Gastrocnemius medialis (tissue), 4 donors: ENCODE data around the gene RPA4. TPM values are rescaled to one million over a fixed set of nuclear protein-coding genes. Genes with fewer than 3 reads are reported as not detected.

ENCODE experiments used
- ATAC-seq, 2 donors: fragments of 150-250 bp; one replicate each; pipeline ENCODE4 v1.9.1; 2016
- DNase-seq, 2 donors: peaks; one replicate each; pipeline ENCODE4 v3.0.0-alpha.2; 2019
- H3K27ac ChIP-seq, 4 donors: fragments of 200-600 bp; sonication (generic); 1 replicate in 1 of 4; 2 replicates in 3 of 4; pipeline ENCODE4 v1.5.1; 2016 to 2018; ENCODE audit warnings: mild to moderate bottlenecking in 2 of 4, moderate library complexity in 1 of 4
- H3K27me3 ChIP-seq, 3 donors: fragments of 200-600 bp; sonication (generic) in 2 of 3; 1 replicate in 1 of 3; 2 replicates in 2 of 3; pipeline versions ENCODE4 v1.5.1 to v1.6.0; 2016 to 2019; ENCODE audit warnings: mild to moderate bottlenecking in 1 of 3, moderate library complexity in 1 of 3
- H3K36me3 ChIP-seq, 2 donors: fragments of 200-600 bp; sonication (generic) in 1 of 2; one replicate each; pipeline ENCODE4 v1.5.1; 2017 to 2018
- H3K4me1 ChIP-seq, 2 donors: fragments of 200-600 bp; sonication (generic) in 1 of 2; one replicate each; pipeline ENCODE4 v1.5.1; 2016 to 2017; ENCODE audit warnings: mild to moderate bottlenecking in 2 of 2
- H3K4me3 ChIP-seq, 4 donors: fragments of 200-600 bp; sonication (generic) in 3 of 4; 1 replicate in 1 of 4; 2 replicates in 3 of 4; pipeline ENCODE4 v1.5.1; 2016 to 2019; ENCODE audit warnings: mild to moderate bottlenecking in 2 of 4
- H3K9me3 ChIP-seq, 3 donors: fragments of 200-600 bp; sonication (generic) in 2 of 3; 1 replicate in 1 of 3; 2 replicates in 2 of 3; pipeline ENCODE4 v1.5.1; 2016 to 2019
- CTCF ChIP-seq, 5 experiments: fragments of 450-650 bp in 3 of 5; fragments of 200-600 bp in 2 of 5; sonication (generic) in 2 of 5; IDR thresholded peaks in 4 of 5; conservative IDR thresholded peaks in 1 of 5; 1 replicate in 4 of 5; 2 replicates in 1 of 5; pipeline ENCODE4 v1.5.1; 2016 to 2019; ENCODE audit warnings: antibody characterized with exemption in 5 of 5, mild to moderate bottlenecking in 3 of 5, moderate library complexity in 3 of 5
- POLR2A ChIP-seq, 2 donors: fragments of 450-650 bp; IDR thresholded peaks; one replicate each; pipeline ENCODE4 v1.6.1; 2017; ENCODE audit warnings: antibody characterized with exemption in 2 of 2, mild to moderate bottlenecking in 2 of 2, moderate library complexity in 2 of 2
- in situ Hi-C, 4 donors: fragments of 200-750 bp; cut with MboI; loops; one replicate each; pipeline versions ENCODE4 v1.15.0 to v1.8.0; 2017; ENCODE audit warnings: low sequenced_read_pairs in 4 of 4
- intact Hi-C: fragments of 100-400 bp; cut with DNase I; formaldehyde crosslinking; loops from one replicate; pipeline ENCODE4 v1.15.1; 2023; ENCODE audit warnings: low total_unique reads
- total RNA-seq, 4 donors: library from RNA; depleted of rRNA; stranded (reverse); fragments of >200 nt; gene quantifications; one replicate each; pipeline versions ENCODE4 v1.1.0 to v1.2.3, GENCODE V29; 2016

The RPA4 gene
- total RNA-seq, 4 donors from 2014 or later, result 0.51 to 3.1 TPM; not detected in 2

DNA sequence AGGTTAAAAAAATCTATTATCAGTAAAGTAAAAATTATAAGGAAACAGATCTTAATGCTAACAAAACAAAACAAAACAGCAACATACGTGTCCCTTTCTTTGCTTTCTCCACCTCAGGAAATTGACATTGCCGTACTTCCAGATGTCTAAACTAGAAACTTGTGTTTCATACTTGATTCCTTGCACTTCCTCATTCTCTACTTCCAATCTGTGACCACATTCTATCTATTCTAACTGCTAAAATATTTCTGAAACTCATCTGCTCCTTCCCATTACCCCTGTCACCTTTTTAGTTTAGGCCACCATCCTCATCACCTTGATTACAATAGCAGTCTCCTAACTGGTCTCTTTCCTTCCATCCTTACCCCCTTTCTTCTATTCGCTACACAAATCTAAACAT is 22.5 kb upstream of the RPA4 start:
- Histone ChIP-seq H3K27me3 (no peaks in the 10 kb centered on the region), H3K9me3 (no peaks in the 10 kb centered on the region), H3K27ac (no peak overlapping the region), H3K4me1 (peaks cover 0 to 3% of the 10 kb centered on the region in 2 donors), H3K36me3 (no peaks in the 10 kb centered on the region), H3K4me3 (no peak overlapping the region)
- ATAC-seq (no peak), DNase-seq (no peak)
- in situ Hi-C loops, result no loop called here
- intact Hi-C loops, result no loop called here
- TF ChIP-seq CTCF (IDR thresholded peaks at IDR 0.05 in 4 of 5, conservative IDR thresholded peaks at IDR 0.05 in 1 of 5) (no peak), POLR2A (IDR thresholded peaks at IDR 0.05) (no peak)

DNA sequence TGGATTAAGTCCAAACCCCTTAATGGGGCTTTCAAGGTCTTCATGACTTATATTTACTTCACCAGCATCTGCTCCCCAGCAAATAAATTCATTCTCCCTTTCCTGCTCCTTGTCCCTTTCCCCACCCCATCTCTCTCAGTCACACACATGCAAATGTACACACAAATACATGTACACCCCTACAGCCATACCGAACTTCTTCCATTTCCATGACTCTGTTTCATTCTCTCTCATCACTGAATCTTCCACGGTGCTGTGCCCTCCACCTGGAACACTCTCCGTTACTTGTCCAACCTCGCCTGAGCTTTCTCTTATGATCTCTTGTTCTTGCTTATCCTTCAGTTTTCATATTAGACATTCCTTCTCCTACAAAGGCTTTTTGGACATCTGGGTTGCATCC is 22.0 kb upstream of the RPA4 start:
- Histone ChIP-seq H3K27me3 (no peaks in the 10 kb centered on the region), H3K9me3 (no peaks in the 10 kb centered on the region), H3K4me1 (no peaks in the 10 kb centered on the region), H3K36me3 (no peaks in the 10 kb centered on the region), H3K27ac (no peak overlapping the region), H3K4me3 (no peak overlapping the region)
- intact Hi-C loops, result no loop called here
- TF ChIP-seq POLR2A (IDR thresholded peaks at IDR 0.05), result no peak
- no peak for TF ChIP-seq CTCF (IDR thresholded peaks at IDR 0.05 in 4 of 5, conservative IDR thresholded peaks at IDR 0.05 in 1 of 5)
- ATAC-seq (no peak), DNase-seq (no peak)
- in situ Hi-C loops, result no loop called here

DNA sequence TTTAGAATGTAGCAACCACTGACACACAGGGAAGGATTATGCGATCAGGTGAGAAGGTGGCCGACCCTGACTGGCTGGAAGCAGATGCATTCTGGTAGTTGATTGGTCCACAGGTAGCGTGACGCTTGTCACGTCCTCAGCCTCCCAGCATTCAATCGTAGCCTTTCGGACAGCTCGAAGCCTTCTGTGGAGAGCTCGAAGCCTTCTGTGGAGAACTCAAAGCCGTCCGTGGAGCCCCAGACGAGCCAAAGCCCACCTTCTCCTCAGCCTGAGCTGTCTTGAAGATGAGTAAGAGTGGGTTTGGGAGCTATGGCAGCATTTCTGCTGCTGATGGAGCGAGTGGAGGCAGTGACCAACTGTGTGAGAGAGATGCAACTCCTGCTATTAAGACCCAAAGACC is 319 bp downstream of the RPA4 start:
- in situ Hi-C loops (no loop called here), intact Hi-C loops (no loop called here)
- TF ChIP-seq CTCF (IDR thresholded peaks at IDR 0.05 in 4 of 5, conservative IDR thresholded peaks at IDR 0.05 in 1 of 5), result no peak
- no peak for TF ChIP-seq POLR2A (IDR thresholded peaks at IDR 0.05)
- H3K4me1 ChIP-seq, result no peaks in the 10 kb centered on the region
- H3K36me3 ChIP-seq, result no peaks in the 10 kb centered on the region
- H3K27me3 ChIP-seq, result no peaks in the 10 kb centered on the region
- no peaks in the 10 kb centered on the region for H3K9me3 ChIP-seq
- no peak for ATAC-seq
- no peak overlapping the region for H3K4me3 ChIP-seq
- H3K27ac ChIP-seq, result no peak overlapping the region
- no peak for DNase-seq

DNA sequence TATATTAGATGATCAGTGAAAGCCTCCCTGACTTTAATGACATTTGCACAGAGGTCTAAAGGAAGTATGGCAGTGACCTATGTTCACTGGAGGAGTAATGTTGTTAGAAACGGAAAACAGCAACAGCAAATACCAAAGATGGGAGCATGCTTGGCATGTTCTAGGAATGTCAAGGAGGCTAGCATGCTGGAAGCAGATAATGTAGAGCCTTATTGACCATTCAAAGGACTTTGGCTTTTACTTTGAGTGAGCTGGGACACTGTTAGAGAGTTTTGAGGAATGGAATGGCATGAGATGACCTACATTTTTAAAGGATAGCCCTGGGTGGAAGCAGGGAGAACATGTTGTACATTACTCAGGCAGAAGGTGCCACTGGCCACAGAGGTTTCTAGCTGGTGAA is 6.0 kb downstream of the RPA4 start:
- intact Hi-C loops, result no loop called here
- ATAC-seq, result no peak
- in situ Hi-C loops, result no loop called here

More for the DNA sequence above, 6.0 kb downstream of the RPA4 start:
- H3K27me3 ChIP-seq, result no peaks in the 10 kb centered on the region
- TF ChIP-seq POLR2A (IDR thresholded peaks at IDR 0.05) (no peak), CTCF (IDR thresholded peaks at IDR 0.05 in 4 of 5, conservative IDR thresholded peaks at IDR 0.05 in 1 of 5) (no peak)
- H3K27ac ChIP-seq, result no peak overlapping the region
- no peaks in the 10 kb centered on the region for H3K36me3 ChIP-seq
- no peak for DNase-seq
- H3K9me3 ChIP-seq, result no peaks in the 10 kb centered on the region
- H3K4me1 ChIP-seq, result peaks cover 0 to 5% of the 10 kb centered on the region in 2 donors
- no peak overlapping the region for H3K4me3 ChIP-seq
